HCT116 (cell line): ENCODE measurements around the gene TPMT. TPM values are rescaled to one million over a fixed set of nuclear protein-coding genes. Genes with fewer than 3 reads are reported as not detected.

Source experiments
- ATAC-seq: fragments of 200-7000 bp; cut with Tn5 transposase; 2 replicates; pipeline ENCODE4 v1.9.1; 2020; ENCODE audit warnings: mild to moderate bottlenecking, moderate library complexity
- BruUV-seq: library from RNA; stranded (reverse); fragments of 400-500 nt; replicated peaks from 2 replicates; lab custom pipeline; 2021; lab: Mats Ljungman, UMichigan
- CTCF ChIA-PET: fragments of 300-600 bp; sonication (Branson Sonifier 250); formaldehyde crosslinking; loops from one replicate; lab custom pipeline; 2021; ENCODE audit warnings: antibody characterized with exemption; lab: Charles Lee
- POLR2A ChIA-PET: fragments of 300-600, 350-600 bp; sonication (Branson Sonifier 250); formaldehyde crosslinking; loops from one replicate; lab custom pipeline; 2021; ENCODE audit warnings: antibody characterized with exemption; lab: Charles Lee
- RAD21 ChIA-PET, 2 experiments: fragments of 300-600 bp; sonication (Branson Sonifier 250); formaldehyde crosslinking; loops; one replicate each; lab custom pipeline; 2023; ENCODE audit warnings: low total read pairs in 2 of 2; ENCODE audit not compliant: uncharacterized antibody in 2 of 2, unreplicated experiment in 2 of 2, low non-redundant PET in 1 of 2; lab: Charles Lee
- DNase-seq: peaks from one replicate; pipeline ENCODE4 v3.0.0-alpha.2; 2010; ENCODE audit warnings: low read depth, low spot score
- H2AFZ ChIP-seq: fragments of 200-600 bp; shearing (Covaris generic), sonication (generic); 2 replicates; pipeline ENCODE4 v1.6.1; 2017; ENCODE audit warnings: low read depth, mixed run types, mixed read lengths, antibody characterized with exemption, low read length; ENCODE audit not compliant: poor library complexity, severe bottlenecking
- H3K27ac ChIP-seq: 2 replicates; pipeline ENCODE4 v1.5.1; 2012; ENCODE audit warnings: low read depth, low read length
- H3K27me3 ChIP-seq: fragments of 200-600 bp; sonication (generic); 2 replicates; pipeline ENCODE4 v1.6.1; 2016; ENCODE audit warnings: mixed run types, low read length, mixed read lengths; ENCODE audit not compliant: insufficient read depth
- H3K36me3 ChIP-seq, 2 experiments: fragments of 200-500 bp in 1 of 2; fragments of 200-600 bp in 1 of 2; sonication (Bioruptor generic) in 1 of 2; sonication (generic) in 1 of 2; 2 replicates each; pipeline versions ENCODE4 v1.5.1 to v1.6.1; 2014 to 2016; ENCODE audit warnings: low read length in 2 of 2, inconsistent platforms in 1 of 2, mixed read lengths in 1 of 2, mixed run types in 1 of 2; ENCODE audit not compliant: insufficient read depth in 2 of 2, control insufficient read depth in 1 of 2
- H3K4me1 ChIP-seq, 2 experiments: fragments of 200-600 bp in 1 of 2; sonication (generic) in 1 of 2; 2 replicates each; pipeline versions ENCODE4 v1.5.1 to v1.6.1; 2012 to 2017; ENCODE audit warnings: low read length in 2 of 2, inconsistent platforms in 1 of 2, mild to moderate bottlenecking in 1 of 2, mixed read lengths in 1 of 2, mixed run types in 1 of 2, moderate library complexity in 1 of 2; ENCODE audit not compliant: insufficient read depth in 2 of 2, control insufficient read depth in 1 of 2
- H3K4me2 ChIP-seq: fragments of 200-600 bp; sonication (generic); 2 replicates; pipeline ENCODE4 v1.6.1; 2017; ENCODE audit warnings: mixed run types, low read length, mixed read lengths
- H3K4me3 ChIP-seq, 2 experiments: fragments of 200-600 bp in 1 of 2; sonication (generic) in 1 of 2; replicated peaks in 1 of 2; 2 replicates each; pipeline ENCODE4 v1.5.1; 2011 to 2016; ENCODE audit warnings: low read length in 2 of 2, control low read depth in 1 of 2, low read depth in 1 of 2, mild to moderate bottlenecking in 1 of 2, mixed read lengths in 1 of 2, mixed run types in 1 of 2
- H3K79me2 ChIP-seq: fragments of 200-600 bp; sonication (generic); 2 replicates; pipeline ENCODE4 v1.6.1; 2017; ENCODE audit warnings: mild to moderate bottlenecking, mixed run types, low read length, moderate library complexity, mixed read lengths; ENCODE audit not compliant: insufficient read depth
- H3K9ac ChIP-seq: fragments of 200-600 bp; sonication (generic); 2 replicates; pipeline ENCODE4 v1.6.1; 2016; ENCODE audit warnings: low read length, mixed read lengths
- H3K9me2 ChIP-seq: fragments of 200-600 bp; sonication (generic), shearing (Covaris generic); 2 replicates; pipeline ENCODE4 v1.6.1; 2017; ENCODE audit warnings: mixed run types, mild to moderate bottlenecking, moderate library complexity; ENCODE audit not compliant: insufficient read depth
- H3K9me3 ChIP-seq, 2 experiments: fragments of 200-500 bp in 1 of 2; fragments of 200-600 bp in 1 of 2; sonication (Bioruptor generic) in 1 of 2; sonication (generic) in 1 of 2; 2 replicates each; pipeline ENCODE4 v1.6.1; 2014 to 2017; ENCODE audit warnings: low read length in 2 of 2, mixed read lengths in 2 of 2, inconsistent platforms in 1 of 2, low read depth in 1 of 2, mild to moderate bottlenecking in 1 of 2, mixed run types in 1 of 2, moderate library complexity in 1 of 2; ENCODE audit not compliant: control insufficient read depth in 1 of 2, insufficient read depth in 1 of 2
- H4K20me1 ChIP-seq: fragments of 200-600 bp; sonication (generic), shearing (Covaris generic); 2 replicates; pipeline ENCODE4 v1.6.1; 2017; ENCODE audit warnings: mixed run types, mild to moderate bottlenecking, moderate library complexity; ENCODE audit not compliant: insufficient read depth
- ELF1 ChIP-seq: IDR thresholded peaks from 2 replicates; pipeline ENCODE4 v1.6.1; 2012; ENCODE audit warnings: low read depth, borderline replicate concordance
- MAX ChIP-seq: IDR thresholded peaks from 2 replicates; pipeline ENCODE4 v1.6.1; 2012
- POLR2A ChIP-seq: IDR thresholded peaks from 2 replicates; pipeline ENCODE4 v1.7.0; 2011; ENCODE audit warnings: borderline replicate concordance; ENCODE audit not compliant: insufficient read depth, insufficient read length; ENCODE audit errors: extremely low read depth
- POLR2AphosphoS5 ChIP-seq: IDR thresholded peaks from 2 replicates; pipeline ENCODE4 v1.6.1; 2011; ENCODE audit warnings: mild to moderate bottlenecking, low read depth, low read length, moderate library complexity
- RAD21 ChIP-seq: IDR thresholded peaks from 2 replicates; pipeline ENCODE4 v1.6.1; 2012; ENCODE audit warnings: low read depth, mild to moderate bottlenecking
- SRF ChIP-seq: IDR thresholded peaks from 2 replicates; pipeline ENCODE4 v1.6.1; 2012; ENCODE audit warnings: low read depth
- TCF7L2 ChIP-seq: IDR thresholded peaks from 2 replicates; pipeline ENCODE4 v1.7.0; 2011; ENCODE audit warnings: borderline replicate concordance, inconsistent platforms; ENCODE audit not compliant: insufficient read depth, insufficient read length; ENCODE audit errors: extremely low read depth
- ZNF274 ChIP-seq: fragments of 200-500 bp; sonication (Bioruptor generic); IDR thresholded peaks from 2 replicates; pipeline ENCODE4 v1.6.1; 2014; ENCODE audit warnings: mild to moderate bottlenecking, low read depth, low read length, inconsistent platforms
- intact Hi-C: fragments of 100-400 bp; cut with micrococcal nuclease; formaldehyde crosslinking; loops from 2 replicates; pipeline ENCODE4 v1.10.0; 2022
- total RNA-seq: library from RNA; stranded (reverse); gene quantifications from one replicate; pipeline ENCODE4 v1.2.1, GENCODE V29; 2021; ENCODE audit not compliant: unreplicated experiment
- TF ChIP-seq, protein P1 (sequence below): IDR thresholded peaks from 2 replicates; pipeline ENCODE4 v1.6.1; 2011; ENCODE audit warnings: mild to moderate bottlenecking, low read length, moderate library complexity; ENCODE audit not compliant: insufficient replicate concordance; ENCODE audit errors: extremely low read depth
- TF ChIP-seq, protein P2 (sequence below), 3 experiments: fragments of 200-600 bp in 1 of 3; sonication (generic) in 1 of 3; IDR thresholded peaks in 2 of 3; conservative IDR thresholded peaks in 1 of 3; 2 replicates each; pipeline ENCODE4 v1.5.1; 2012 to 2017; ENCODE audit warnings: low read depth in 2 of 3, low read length in 2 of 3, antibody characterized with exemption in 1 of 3, borderline replicate concordance in 1 of 3, control low read depth in 1 of 3, mild to moderate bottlenecking in 1 of 3, mixed read lengths in 1 of 3, mixed run types in 1 of 3, moderate library complexity in 1 of 3; ENCODE audit not compliant: insufficient read depth in 1 of 3

TPMT gene
- total RNA-seq, 1 experiment from 2014 or later = 10.1 TPM

GRCh38 chr6:18147616-18148015, 7.3 kb downstream of the TPMT start:
- ChIA-PET RAD21 (no interaction called here), CTCF (no interaction called here)
- Histone ChIP-seq H3K79me2 (no peaks in the 10 kb centered on the region), H3K9me2 (no peaks in the 10 kb centered on the region), H3K4me3 (no peak overlapping the region), H3K4me1 (peaks cover 0 to 16% of the 10 kb centered on the region in 2 experiments; a peak in 2 of 4 replicates), H3K4me2 (no peak overlapping the region; the same call in 1 of the 2 replicates), H3K36me3 (no peaks in the 10 kb centered on the region; a peak in 1 of 4 replicates)
- BruUV-seq = no TSS peak
- intact Hi-C loops = no loop called here
- TF ChIP-seq TCF7L2 (no peak), MAX (no peak), SRF (no peak), POLR2AphosphoS5 (no peak), RAD21 (no peak), ZNF274 (no peak), ELF1 (no peak), POLR2A (no peak)
- TF ChIP-seq, protein P1, sequence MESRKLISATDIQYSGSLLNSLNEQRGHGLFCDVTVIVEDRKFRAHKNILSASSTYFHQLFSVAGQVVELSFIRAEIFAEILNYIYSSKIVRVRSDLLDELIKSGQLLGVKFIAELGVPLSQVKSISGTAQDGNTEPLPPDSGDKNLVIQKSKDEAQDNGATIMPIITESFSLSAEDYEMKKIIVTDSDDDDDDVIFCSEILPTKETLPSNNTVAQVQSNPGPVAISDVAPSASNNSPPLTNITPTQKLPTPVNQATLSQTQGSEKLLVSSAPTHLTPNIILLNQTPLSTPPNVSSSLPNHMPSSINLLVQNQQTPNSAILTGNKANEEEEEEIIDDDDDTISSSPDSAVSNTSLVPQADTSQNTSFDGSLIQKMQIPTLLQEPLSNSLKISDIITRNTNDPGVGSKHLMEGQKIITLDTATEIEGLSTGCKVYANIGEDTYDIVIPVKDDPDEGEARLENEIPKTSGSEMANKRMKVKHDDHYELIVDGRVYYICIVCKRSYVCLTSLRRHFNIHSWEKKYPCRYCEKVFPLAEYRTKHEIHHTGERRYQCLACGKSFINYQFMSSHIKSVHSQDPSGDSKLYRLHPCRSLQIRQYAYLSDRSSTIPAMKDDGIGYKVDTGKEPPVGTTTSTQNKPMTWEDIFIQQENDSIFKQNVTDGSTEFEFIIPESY = no peak
- TF ChIP-seq, protein P2, sequence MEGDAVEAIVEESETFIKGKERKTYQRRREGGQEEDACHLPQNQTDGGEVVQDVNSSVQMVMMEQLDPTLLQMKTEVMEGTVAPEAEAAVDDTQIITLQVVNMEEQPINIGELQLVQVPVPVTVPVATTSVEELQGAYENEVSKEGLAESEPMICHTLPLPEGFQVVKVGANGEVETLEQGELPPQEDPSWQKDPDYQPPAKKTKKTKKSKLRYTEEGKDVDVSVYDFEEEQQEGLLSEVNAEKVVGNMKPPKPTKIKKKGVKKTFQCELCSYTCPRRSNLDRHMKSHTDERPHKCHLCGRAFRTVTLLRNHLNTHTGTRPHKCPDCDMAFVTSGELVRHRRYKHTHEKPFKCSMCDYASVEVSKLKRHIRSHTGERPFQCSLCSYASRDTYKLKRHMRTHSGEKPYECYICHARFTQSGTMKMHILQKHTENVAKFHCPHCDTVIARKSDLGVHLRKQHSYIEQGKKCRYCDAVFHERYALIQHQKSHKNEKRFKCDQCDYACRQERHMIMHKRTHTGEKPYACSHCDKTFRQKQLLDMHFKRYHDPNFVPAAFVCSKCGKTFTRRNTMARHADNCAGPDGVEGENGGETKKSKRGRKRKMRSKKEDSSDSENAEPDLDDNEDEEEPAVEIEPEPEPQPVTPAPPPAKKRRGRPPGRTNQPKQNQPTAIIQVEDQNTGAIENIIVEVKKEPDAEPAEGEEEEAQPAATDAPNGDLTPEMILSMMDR (IDR thresholded peaks at IDR 0.05 in 2 of 3, conservative IDR thresholded peaks at IDR 0.05 in 1 of 3; ENCODE audit: borderline replicate concordance in 1 of 3, insufficient read depth in 1 of 3, low read depth in 2 of 3, low read length in 2 of 3) = no peak
- TF ChIP-seq, all 23 proteins: peak for 0
- H3K27ac ChIP-seq = no peak overlapping the region
- H2AFZ ChIP-seq = no peak overlapping the region
- no peaks in the 10 kb centered on the region for H3K27me3 ChIP-seq
- POLR2A ChIA-PET = no interaction called here
- ATAC-seq (no peak), DNase-seq (no peak)
- H3K9ac ChIP-seq = no peak overlapping the region
- no peaks in the 10 kb centered on the region for H3K9me3 ChIP-seq
- no peaks in the 10 kb centered on the region for H4K20me1 ChIP-seq
